Measurements from ENCODE around the gene KCNK10. TPM values are rescaled to one million over a fixed set of nuclear protein-coding genes. Genes with fewer than 3 reads are reported as not detected.

KCNK10 gene
- total RNA-seq, result under 1 TPM in 3 of 4 donors, not detected in 1; 0.14 to 0.36 (median 0.33) TPM
- polyA plus RNA-seq, result under 1 TPM; under 0.01 to 0.60 (median 0.23) TPM

GRCh38 chr14:88323086-88323522 lies at the start of gene KCNK10:
TSS of gene KCNK10 (minus strand) at chr14:88323269. CDS start at chr14:88322798, 471 bp downstream.
- no peak for DNase-seq
- intact Hi-C loops (cut with DNase I), result no loop called here
- Histone ChIP-seq H3K27ac (no peak within 1 kb of the TSS), H3K4me1 (peaks cover 0 to 23% (median 8%) of the 10 kb centered on the region in 4 donors), H3K9me3 (peaks cover 0 to 1% (median 0%) of the 10 kb centered on the region in 4 donors), H3K27me3 (peaks cover 14 to 73% (median 46%) of the 10 kb centered on the region in 3 donors), H3K4me3 (peak within 1 kb of the TSS in 3 of 4 donors; percentile 17 to 35 (median 34)), H3K36me3 (no peaks in the 10 kb centered on the region)
- 0 to 1% methylated on average over 52 of the region's 52 CpGs for WGBS, 2 donors
- no peak for TF ChIP-seq CTCF (IDR thresholded peaks at IDR 0.05)
- TF ChIP-seq POLR2AphosphoS5 (IDR thresholded peaks at IDR 0.05), result no peak
- TF ChIP-seq EP300 (IDR thresholded peaks at IDR 0.05), result no peak
- TF ChIP-seq POLR2A (IDR thresholded peaks at IDR 0.05), result no peak

- H3K36me3 ChIP-seq, result no peaks in the 10 kb centered on the region
- no peak for DNase-seq
- H3K27ac ChIP-seq, result no peak overlapping the region
- intact Hi-C loops (cut with DNase I), result no loop called here
- H3K9me3 ChIP-seq, result no peaks in the 10 kb centered on the region
- H3K4me3 ChIP-seq, result no peak overlapping the region
- H3K27me3 ChIP-seq, result no peaks in the 10 kb centered on the region
- no peaks in the 10 kb centered on the region for H3K4me1 ChIP-seq
- TF ChIP-seq CTCF (IDR thresholded peaks at IDR 0.05), result no peak
- no peak for TF ChIP-seq POLR2A (IDR thresholded peaks at IDR 0.05)
- no peak for TF ChIP-seq EP300 (IDR thresholded peaks at IDR 0.05)
- TF ChIP-seq POLR2AphosphoS5 (IDR thresholded peaks at IDR 0.05), result no peak
- 64 to 69% methylated on average over 1 of the region's 1 CpG for WGBS, 2 donors
Measured at GRCh38 chr14:88369496-88369895, 46.4 kb upstream of the KCNK10 start.

DNA sequence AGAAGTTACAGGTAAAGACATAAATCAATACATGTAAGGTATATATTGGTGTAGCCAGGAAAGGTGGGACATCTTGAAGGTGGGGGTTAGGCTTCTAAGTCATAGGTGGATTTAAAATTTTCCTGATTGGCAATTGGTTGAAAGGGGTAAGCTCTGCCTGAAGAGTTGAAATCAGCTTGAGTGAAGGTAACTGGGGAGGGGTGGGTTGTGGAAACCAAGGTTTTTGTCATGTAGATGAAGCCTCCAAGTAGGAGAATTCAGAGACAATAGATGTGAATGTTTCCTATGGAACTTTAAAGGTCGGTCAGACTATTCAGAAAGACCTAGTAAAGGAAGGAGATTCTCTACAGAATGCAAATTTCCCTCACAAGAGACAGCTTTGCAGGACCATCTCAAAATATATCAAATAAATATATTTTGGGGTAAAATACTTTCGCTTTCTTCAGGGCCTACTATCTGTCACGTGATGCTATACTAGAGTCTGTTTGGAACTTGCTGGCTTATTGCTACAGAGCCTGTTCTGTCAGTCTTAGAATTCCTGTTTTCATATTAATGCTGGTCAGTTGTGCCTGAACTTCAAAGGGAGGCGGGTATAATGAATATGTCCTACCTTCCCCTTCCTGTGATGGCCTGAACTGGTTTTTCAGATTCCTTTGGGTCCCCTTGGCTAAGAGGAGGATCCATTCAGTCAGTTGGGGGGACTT lies 41.8 kb upstream of the KCNK10 start:
- Histone ChIP-seq H3K36me3 (no peaks in the 10 kb centered on the region), H3K4me3 (no peak overlapping the region), H3K27ac (no peak overlapping the region), H3K4me1 (no peaks in the 10 kb centered on the region), H3K9me3 (no peaks in the 10 kb centered on the region), H3K27me3 (no peaks in the 10 kb centered on the region)
- intact Hi-C loops (cut with DNase I), result no loop called here
- WGBS, 2 donors, result 76 to 82% methylated on average over 4 of the region's 4 CpGs
- no peak for TF ChIP-seq POLR2A (IDR thresholded peaks at IDR 0.05)
- TF ChIP-seq EP300 (IDR thresholded peaks at IDR 0.05), result no peak
- no peak for DNase-seq

DNA sequence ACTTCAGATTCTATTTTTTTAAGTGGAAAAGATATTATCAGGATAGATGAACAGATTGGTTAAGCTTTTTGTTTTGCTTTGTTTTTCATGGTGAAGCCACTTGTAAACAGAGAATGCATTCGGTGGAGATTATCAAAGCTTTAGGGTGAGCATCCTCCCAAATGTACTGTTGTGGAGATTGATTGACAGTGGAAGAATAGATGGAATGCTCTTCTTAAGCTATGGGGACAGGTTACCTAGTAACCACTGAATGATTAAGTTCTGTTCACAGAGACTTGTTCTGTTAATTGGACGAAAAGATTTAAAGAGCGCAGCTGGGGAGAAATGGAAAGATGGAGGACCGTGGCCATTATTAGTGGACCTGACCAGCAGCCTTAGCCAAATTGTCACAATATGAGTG lies 40.6 kb upstream of the KCNK10 start:
- 74 to 91% methylated on average over 4 of the region's 4 CpGs for WGBS, 2 donors
- no peak for DNase-seq

More for the DNA sequence above, 40.6 kb upstream of the KCNK10 start:
- H3K4me1 ChIP-seq, result no peaks in the 10 kb centered on the region
- H3K9me3 ChIP-seq, result no peaks in the 10 kb centered on the region
- intact Hi-C loops (cut with DNase I), result no loop called here
- TF ChIP-seq EP300 (IDR thresholded peaks at IDR 0.05) (no peak), POLR2A (IDR thresholded peaks at IDR 0.05) (no peak), CTCF (IDR thresholded peaks at IDR 0.05) (no peak), POLR2AphosphoS5 (IDR thresholded peaks at IDR 0.05) (no peak)
- no peaks in the 10 kb centered on the region for H3K36me3 ChIP-seq
- H3K27ac ChIP-seq, result no peak overlapping the region
- no peak overlapping the region for H3K4me3 ChIP-seq
- H3K27me3 ChIP-seq, result no peaks in the 10 kb centered on the region

Data from sigmoid colon (tissue), 7 donors.